Mesodermal cell (in vitro differentiated cells): ENCODE results near the gene PINK1.

Experiments used
- H3K27ac ChIP-seq: 2 replicates; pipeline ENCODE4 v1.7.0; 2013; ENCODE audit warnings: mild to moderate bottlenecking, low read depth, low read length, moderate library complexity; ENCODE audit not compliant: severe bottlenecking
- H3K36me3 ChIP-seq: 2 replicates; pipeline ENCODE4 v1.7.1; 2013; ENCODE audit warnings: mild to moderate bottlenecking, low read length, moderate library complexity; ENCODE audit not compliant: control insufficient read depth, insufficient read depth
- H3K4me1 ChIP-seq: one replicate; pipeline ENCODE4 v1.7.1; 2013; ENCODE audit warnings: mild to moderate bottlenecking, low read length; ENCODE audit not compliant: insufficient read depth, control insufficient read depth, poor library complexity, severe bottlenecking
- H3K4me3 ChIP-seq: 2 replicates; pipeline ENCODE4 v1.7.0; 2013; ENCODE audit warnings: low read length, control low read depth, mild to moderate bottlenecking; ENCODE audit not compliant: insufficient read depth, poor library complexity, severe bottlenecking; ENCODE audit errors: extremely low read depth
- H3K9me3 ChIP-seq: 2 replicates; pipeline ENCODE4 v1.7.1; 2013; ENCODE audit warnings: mild to moderate bottlenecking, low read length, moderate library complexity; ENCODE audit not compliant: control insufficient read depth
- WGBS, 2 experiments: methylation state at CpG; one replicate each; pipeline ENCODE4 v1.1.5; 2013; ENCODE audit warnings: missing lambda C conversion rate in 2 of 2; ENCODE audit not compliant: insufficient coverage in 2 of 2; 5-methylcytosine and 5-hydroxymethylcytosine counted together

PINK1 gene

DNA sequence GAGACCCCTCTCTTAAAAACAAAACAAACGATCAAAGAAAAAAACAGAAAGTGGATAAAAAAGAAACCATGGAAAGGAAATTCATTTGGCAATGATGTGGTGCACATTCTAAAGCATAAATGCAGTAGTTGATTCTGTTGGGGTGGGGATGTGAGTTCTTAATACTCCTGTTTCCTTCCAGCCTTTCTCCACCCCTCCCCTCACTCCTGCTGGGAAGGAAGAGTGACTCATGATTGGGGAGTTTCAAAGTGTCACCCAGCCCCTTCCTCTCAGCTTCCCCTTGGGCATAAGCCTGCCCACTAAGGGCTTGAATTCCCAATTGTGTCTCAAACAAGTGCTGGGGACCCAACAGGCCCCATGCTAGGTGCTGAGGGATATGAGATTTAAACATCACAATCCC is 6.7 kb upstream of the PINK1 start:
- Histone ChIP-seq H3K4me1 (no peaks in the 10 kb centered on the region), H3K9me3 (peaks cover 21% of the 10 kb centered on the region), H3K36me3 (no peaks in the 10 kb centered on the region), H3K27ac (no peak overlapping the region), H3K4me3 (no peak overlapping the region)
- WGBS, 2 experiments = no CpG with 5 or more reads among the region's 1 CpG

DNA sequence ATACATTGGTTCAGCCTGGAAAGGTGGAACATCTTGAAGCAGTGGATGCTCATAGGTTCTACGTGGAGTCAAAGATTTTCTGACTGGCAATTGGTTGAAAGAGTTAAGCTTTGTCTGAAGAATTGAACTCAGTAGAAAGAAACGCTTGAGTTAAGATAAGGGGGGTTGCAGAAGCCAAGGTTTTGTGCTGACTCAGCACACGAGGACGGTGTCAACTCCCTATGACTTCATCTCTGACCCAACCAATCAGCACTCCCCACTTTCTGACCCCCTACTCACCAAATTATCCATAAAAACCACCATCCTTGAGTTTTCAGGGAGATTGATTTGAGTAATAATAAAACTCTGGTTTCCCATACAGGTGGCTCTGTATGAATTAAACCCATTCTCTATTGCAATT is 2.5 kb upstream of the PINK1 start:
- no peaks in the 10 kb centered on the region for H3K36me3 ChIP-seq
- no peak overlapping the region for H3K4me3 ChIP-seq
- H3K27ac ChIP-seq = no peak overlapping the region
- H3K4me1 ChIP-seq = peaks cover 6% of the 10 kb centered on the region
- WGBS, 2 experiments = 77 to 92% methylated on average over 1 to 2 of the region's 4 CpGs
- H3K9me3 ChIP-seq = peaks cover 21% of the 10 kb centered on the region

- Histone ChIP-seq H3K4me3 (no peak overlapping the region), H3K36me3 (peaks cover 3% of the 10 kb centered on the region), H3K27ac (peak overlapping the region; percentile 16), H3K4me1 (peaks cover 6% of the 10 kb centered on the region), H3K9me3 (peaks cover 12% of the 10 kb centered on the region)
- WGBS, 2 experiments = 100% methylated on average over 1 of the region's 3 CpGs; no CpG with 5 or more reads in 1 of the 2 experiments
These were observed 872 bp upstream of the PINK1 start for GRCh38 chr1:20632386-20632785.

DNA sequence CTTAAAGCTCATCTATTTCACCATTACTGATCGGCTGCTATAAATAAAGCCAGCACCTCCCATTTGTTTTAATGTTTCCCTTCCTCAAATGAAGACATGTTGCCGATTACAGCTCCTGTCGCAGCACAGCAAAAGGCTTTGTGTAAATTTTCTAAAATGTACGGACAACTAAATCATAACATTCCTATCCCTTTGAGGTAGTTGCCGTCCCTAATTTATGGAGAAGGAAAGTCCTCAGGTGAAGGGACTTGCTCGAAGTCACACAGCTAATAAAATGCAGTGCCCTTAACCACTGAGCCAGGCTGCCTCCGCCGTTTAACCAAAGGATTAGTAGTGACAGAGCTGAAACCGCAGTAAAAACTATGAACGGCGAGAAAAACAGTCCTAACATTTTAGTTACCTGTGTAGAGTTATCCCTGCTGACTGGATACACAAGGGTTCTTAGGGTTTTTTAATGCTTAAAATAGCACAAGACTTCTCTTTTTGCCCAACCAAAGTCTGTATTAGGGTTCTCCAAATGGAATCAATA is 871 bp downstream of the PINK1 start:
- H3K4me3 ChIP-seq = peak overlapping the region; percentile 80
- peaks cover 18% of the 10 kb centered on the region for H3K36me3 ChIP-seq
- H3K4me1 ChIP-seq = peaks cover 6% of the 10 kb centered on the region
- WGBS, 2 experiments = 4 to 7% methylated on average over 8 to 10 of the region's 11 CpGs
- H3K27ac ChIP-seq = peak overlapping the region; percentile 23
- H3K9me3 ChIP-seq = peaks cover 4% of the 10 kb centered on the region

GRCh38 chr1:20634594-20635084 is 1.4 kb downstream of the PINK1 start:
- Histone ChIP-seq H3K36me3 (peaks cover 22% of the 10 kb centered on the region), H3K4me3 (peak overlapping the region; percentile 80), H3K4me1 (peaks cover 6% of the 10 kb centered on the region), H3K27ac (no peak overlapping the region), H3K9me3 (no peaks in the 10 kb centered on the region)
- WGBS, 2 experiments = 6 to 12% methylated on average over 3 of the region's 4 CpGs

GRCh38 chr1:20636785-20637347 is 3.6 kb downstream of the PINK1 start:
- H3K27ac ChIP-seq = no peak overlapping the region
- H3K9me3 ChIP-seq = no peaks in the 10 kb centered on the region
- H3K36me3 ChIP-seq = peaks cover 25% of the 10 kb centered on the region
- 92% methylated on average over 6 to 7 of the region's 8 CpGs for WGBS, 2 experiments
- H3K4me1 ChIP-seq = peaks cover 6% of the 10 kb centered on the region
- H3K4me3 ChIP-seq = no peak overlapping the region

DNA sequence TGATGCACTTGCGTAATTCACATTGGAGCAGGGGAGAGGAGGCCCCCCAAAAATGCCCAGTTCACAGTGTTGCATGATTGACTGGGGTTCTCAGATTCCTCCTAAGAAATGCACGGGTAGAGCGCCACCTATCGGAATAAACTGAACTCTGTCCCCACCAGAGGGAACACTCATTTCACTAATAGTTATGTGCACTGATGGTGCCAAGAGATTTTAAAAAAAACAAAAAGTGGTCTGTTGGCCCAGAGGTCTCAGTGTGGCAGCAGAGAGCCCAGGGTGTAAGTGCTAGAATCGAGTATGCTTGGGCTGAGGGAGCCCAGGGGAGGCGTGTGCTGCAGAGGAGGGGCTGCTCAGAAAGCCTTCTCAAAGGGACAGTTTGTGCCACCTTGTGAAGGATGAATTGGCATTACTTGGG is 6.9 kb downstream of the PINK1 start:
- H3K27ac ChIP-seq = no peak overlapping the region
- no peak overlapping the region for H3K4me3 ChIP-seq
- H3K36me3 ChIP-seq = peaks cover 34% of the 10 kb centered on the region
- no peaks in the 10 kb centered on the region for H3K9me3 ChIP-seq
- WGBS, 2 experiments = 23 to 46% methylated on average over 3 to 5 of the region's 6 CpGs
- no peaks in the 10 kb centered on the region for H3K4me1 ChIP-seq

- peaks cover 41% of the 10 kb centered on the region for H3K36me3 ChIP-seq
- WGBS, 2 experiments = 79 to 86% methylated on average over 9 to 10 of the region's 10 CpGs
- H3K4me3 ChIP-seq = no peak overlapping the region
- no peaks in the 10 kb centered on the region for H3K9me3 ChIP-seq
- H3K27ac ChIP-seq = no peak overlapping the region
- no peaks in the 10 kb centered on the region for H3K4me1 ChIP-seq
These were observed 8.7 kb downstream of the PINK1 start for GRCh38 chr1:20641975-20642374.

GRCh38 chr1:20643080-20643479 is 9.8 kb downstream of the PINK1 start:
- Histone ChIP-seq H3K4me3 (no peak overlapping the region), H3K36me3 (peaks cover 35% of the 10 kb centered on the region), H3K9me3 (no peaks in the 10 kb centered on the region), H3K4me1 (no peaks in the 10 kb centered on the region), H3K27ac (no peak overlapping the region)
- 77 to 95% methylated on average over 3 to 5 of the region's 6 CpGs for WGBS, 2 experiments

DNA sequence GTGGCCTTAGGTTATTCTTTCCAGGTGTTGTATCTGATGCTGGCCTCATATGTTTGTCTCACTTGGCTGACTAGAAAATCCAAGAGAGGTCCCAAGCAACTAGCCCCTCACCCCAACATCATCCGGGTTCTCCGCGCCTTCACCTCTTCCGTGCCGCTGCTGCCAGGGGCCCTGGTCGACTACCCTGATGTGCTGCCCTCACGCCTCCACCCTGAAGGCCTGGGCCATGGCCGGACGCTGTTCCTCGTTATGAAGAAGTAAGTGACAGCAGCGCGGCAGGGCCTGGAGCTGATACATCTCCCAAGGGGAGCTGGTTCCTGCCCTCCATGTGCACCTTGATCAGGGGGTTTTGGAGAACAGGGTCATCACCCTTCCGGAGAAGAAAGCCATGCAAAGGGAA is 11.2 kb downstream of the PINK1 start:
- no peak overlapping the region for H3K27ac ChIP-seq
- H3K36me3 ChIP-seq = peaks cover 38% of the 10 kb centered on the region
- no peaks in the 10 kb centered on the region for H3K4me1 ChIP-seq
- H3K4me3 ChIP-seq = no peak overlapping the region
- no peaks in the 10 kb centered on the region for H3K9me3 ChIP-seq
- 93 to 97% methylated on average over 13 of the region's 13 CpGs for WGBS, 2 experiments

- no peak overlapping the region for H3K4me3 ChIP-seq
- no peak overlapping the region for H3K27ac ChIP-seq
- no peaks in the 10 kb centered on the region for H3K9me3 ChIP-seq
- no peaks in the 10 kb centered on the region for H3K4me1 ChIP-seq
- H3K36me3 ChIP-seq = peaks cover 44% of the 10 kb centered on the region
- WGBS, 2 experiments = 91 to 94% methylated on average over 7 to 10 of the region's 14 CpGs
These were observed 12.2 kb downstream of the PINK1 start for GRCh38 chr1:20645414-20645813.
